ENCODE data around the gene TOP2B.

Gene TOP2B

GRCh38 chr3:25665315-25666280 lies 891 bp upstream of the TOP2B start:
- DNase-seq = no peak

- DNase-seq = peak; percentile 69
Observed at GRCh38 chr3:25663869-25664811, 567 bp downstream of the TOP2B start.

- no peak for DNase-seq
Observed at GRCh38 chr3:25663347-25663868, 1.3 kb downstream of the TOP2B start.

DNA sequence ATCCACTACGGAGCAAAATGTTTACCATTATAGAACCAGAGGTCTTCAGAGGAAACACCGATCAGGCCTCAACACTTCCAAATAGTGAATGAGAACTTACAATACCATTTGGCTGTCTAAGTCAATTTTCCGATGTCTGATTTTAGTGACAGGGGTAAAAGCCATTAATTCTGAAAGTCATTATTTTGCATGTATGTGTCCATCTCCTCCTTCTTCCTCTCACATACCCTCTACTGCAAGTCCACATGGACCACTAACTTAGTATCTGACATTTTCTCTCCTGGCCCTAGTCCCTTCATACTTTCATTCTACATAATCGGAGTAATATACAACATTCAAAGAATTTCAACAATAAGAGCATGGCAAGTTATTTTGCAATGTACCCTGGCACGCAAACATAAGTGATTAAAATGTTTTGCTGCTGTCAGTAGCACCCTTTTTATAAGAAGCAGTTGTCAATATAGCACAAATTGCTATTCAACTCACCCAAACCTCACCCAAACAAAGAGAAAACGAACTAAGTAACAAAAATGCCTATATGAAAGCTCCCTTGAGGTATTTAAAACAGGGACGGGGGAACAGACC lies 1.9 kb downstream of the TOP2B start:
- DNase-seq = no peak

DNA sequence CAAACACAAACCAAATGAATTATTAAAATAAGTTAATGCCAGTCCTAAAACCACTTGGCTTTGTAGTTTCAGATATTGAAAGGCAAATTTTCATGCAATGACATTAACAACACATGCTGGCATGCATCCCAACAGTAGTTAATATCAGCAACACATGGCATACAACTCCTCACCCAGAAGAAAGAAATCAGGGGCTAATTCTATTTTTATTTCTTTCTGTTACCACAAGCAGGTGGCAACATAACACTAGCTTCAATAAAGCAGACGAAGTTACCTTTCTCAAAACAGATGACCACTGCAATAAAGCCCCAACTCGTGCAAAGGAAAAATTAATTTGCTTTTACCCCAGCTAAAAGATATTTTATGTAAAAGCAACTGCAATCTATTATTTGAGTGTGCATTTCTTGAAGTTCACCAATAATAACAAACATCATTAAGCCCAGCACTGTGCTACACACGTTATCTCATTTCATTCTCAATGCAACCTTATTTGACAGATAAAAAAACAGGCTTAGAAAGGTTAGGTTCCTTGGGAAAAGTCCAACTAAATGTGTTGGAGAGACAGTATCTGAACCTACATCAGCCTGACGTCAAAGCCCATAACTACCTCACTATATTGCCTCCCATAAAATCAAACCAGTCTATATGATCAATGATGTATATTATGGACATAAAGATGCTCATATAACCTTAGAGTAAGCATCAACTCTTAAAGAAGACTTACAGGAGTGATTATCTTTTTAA lies 2.8 kb downstream of the TOP2B start:
- DNase-seq = no peak

- DNase-seq = no peak
Observed at GRCh38 chr3:25658836-25659235, 5.9 kb downstream of the TOP2B start.

DNA sequence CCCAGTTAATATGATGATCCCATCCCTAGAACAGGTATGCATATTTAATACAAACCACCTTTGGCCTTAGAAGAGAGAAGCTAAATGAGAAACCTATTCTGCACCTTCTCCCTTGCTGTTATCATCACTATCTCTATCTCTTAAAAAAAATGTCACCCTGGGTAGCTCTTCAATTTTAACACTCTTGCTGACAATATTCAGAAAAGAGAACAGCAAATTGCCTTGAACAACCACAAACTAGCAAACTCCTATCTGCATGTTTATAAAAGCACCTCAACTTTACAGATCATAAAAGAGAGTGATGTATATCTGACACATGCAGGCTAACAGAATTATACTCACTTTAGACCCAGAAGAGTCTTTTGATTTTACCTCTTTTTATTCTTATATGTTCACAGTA lies 7.4 kb downstream of the TOP2B start:
- no peak for DNase-seq

GRCh38 chr3:25655659-25656058 lies 9.0 kb downstream of the TOP2B start:
- DNase-seq = no peak

- DNase-seq = no peak
Observed at GRCh38 chr3:25654576-25654975, 10.1 kb downstream of the TOP2B start.

- no peak for DNase-seq
Observed at GRCh38 chr3:25653322-25653721, 11.4 kb downstream of the TOP2B start.

GRCh38 chr3:25652921-25653320 lies 11.8 kb downstream of the TOP2B start:
- no peak for DNase-seq

DNA sequence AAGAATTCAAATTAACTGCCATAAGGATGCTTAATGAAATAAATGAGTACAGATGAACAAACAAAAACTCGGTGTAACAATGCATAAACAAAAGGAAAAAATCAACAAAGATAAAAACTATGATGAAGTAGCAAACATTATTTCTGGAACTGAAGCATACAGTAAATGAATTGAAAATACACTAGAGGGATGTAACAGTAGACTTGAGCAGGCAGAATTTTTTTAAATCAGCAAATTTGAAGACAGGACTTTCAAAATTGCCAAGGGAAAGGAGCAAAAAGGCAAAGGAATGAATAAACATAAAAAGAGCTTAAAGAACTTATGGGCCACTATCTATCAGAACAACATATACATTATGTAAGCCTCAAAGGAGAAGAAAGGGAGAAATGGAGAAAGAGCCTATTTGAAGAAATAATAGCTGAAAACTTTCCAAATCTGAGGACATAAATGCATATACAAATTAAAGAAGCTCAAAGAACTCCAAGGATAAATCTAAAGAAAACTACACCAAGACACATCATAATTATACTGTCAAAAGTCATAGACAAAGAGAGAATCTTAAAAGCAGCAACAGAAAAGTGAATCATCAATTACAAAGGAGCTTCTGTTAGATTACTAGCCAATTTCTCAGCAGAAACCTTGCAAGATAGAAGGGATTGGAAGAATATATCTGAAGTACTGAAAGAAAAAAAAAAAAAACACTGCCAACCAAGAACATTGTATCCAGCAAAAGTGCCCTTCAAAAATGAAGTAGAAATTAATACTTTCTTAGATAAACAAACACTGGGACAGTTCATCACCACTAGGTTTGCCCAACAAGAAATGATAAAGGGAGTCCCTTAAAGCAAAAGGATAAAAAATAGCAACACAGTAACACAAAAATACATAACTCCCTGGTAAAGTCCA lies 15.5 kb downstream of the TOP2B start:
- no peak for DNase-seq

- DNase-seq = peak; percentile 77
Observed at GRCh38 chr3:25648107-25648535, 16.6 kb downstream of the TOP2B start.

- DNase-seq = no peak
Observed at GRCh38 chr3:25635038-25635437, 29.7 kb downstream of the TOP2B start.

DNA sequence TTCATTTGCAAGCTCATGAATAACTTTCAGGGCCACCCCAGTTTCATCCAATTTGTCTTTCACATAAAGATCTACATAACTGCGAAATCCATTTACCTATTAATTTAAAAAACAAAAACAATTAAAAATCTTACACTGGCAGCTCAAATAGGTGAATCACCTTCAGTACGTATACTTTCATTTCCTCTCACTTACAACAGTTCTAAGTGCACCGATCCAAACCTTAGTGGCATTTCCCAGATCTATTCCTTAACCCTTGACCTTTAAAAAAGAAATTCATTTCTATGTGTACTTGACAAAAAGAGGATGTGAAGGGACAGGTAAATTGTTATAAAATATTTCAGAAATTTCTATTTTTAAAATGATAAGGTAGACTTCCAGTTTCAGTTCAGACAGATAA lies 30.8 kb downstream of the TOP2B start:
- DNase-seq = no peak

DNA sequence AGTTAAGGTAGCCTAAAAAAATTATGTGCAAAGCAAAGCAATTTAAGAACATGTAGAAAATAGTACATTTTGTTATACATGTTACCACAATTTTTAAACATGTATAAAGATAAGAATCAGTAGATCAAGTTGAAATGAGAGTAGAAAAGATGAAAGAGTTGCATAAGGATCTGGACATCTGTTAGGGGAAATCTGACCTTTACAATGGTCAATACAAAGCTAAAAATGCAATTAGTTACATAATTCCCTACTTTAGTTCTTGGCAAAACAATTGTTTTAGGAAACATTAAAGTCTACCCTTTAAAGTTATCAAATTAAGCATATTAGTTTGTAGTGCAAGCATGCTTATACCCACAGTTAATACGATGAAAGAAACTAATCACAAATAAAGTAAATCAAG lies 32.7 kb downstream of the TOP2B start:
- DNase-seq = no peak

- DNase-seq = no peak
Observed at GRCh38 chr3:25621087-25621486, 43.6 kb downstream of the TOP2B start.

GRCh38 chr3:25620493-25620892 lies 44.2 kb downstream of the TOP2B start:
- DNase-seq = no peak

GRCh38 chr3:25619382-25619781 lies 45.3 kb downstream of the TOP2B start:
- no peak for DNase-seq

GRCh38 chr3:25618028-25618427 lies 46.7 kb downstream of the TOP2B start:
- DNase-seq = no peak

- DNase-seq = no peak
Observed at GRCh38 chr3:25611193-25611592, 53.5 kb downstream of the TOP2B start.
